ENCODE results near the gene LRIF1.
"Not testable (repeated sequence)": the region's sequence is repeated elsewhere in the genome, so short reads cannot be mapped to it uniquely, and the experiment has no call there.

LRIF1 gene

GRCh38 chr1:110962892-110963690, 631 bp downstream of the LRIF1 start:
- Mint-ChIP-seq H3K27ac (peak overlapping the region; percentile 99), H3K4me1 (peaks cover 44% of the 10 kb centered on the region), H3K9me3 (peaks cover 24% of the 10 kb centered on the region), H3K4me3 (peak overlapping the region; percentile 92), H3K36me3 (peaks cover 37% of the 10 kb centered on the region)
- DNase-seq (ENCODE audit: low spot score in 2 of 2) (peak; percentile 57 to 87), ATAC-seq (peak; percentile 56)

GRCh38 chr1:110961902-110962301, 1.8 kb downstream of the LRIF1 start:
- H3K36me3 Mint-ChIP-seq = peaks cover 37% of the 10 kb centered on the region
- H3K27ac Mint-ChIP-seq = no peak overlapping the region
- H3K4me1 Mint-ChIP-seq = peaks cover 44% of the 10 kb centered on the region
- ATAC-seq (no peak), DNase-seq (ENCODE audit: low spot score in 2 of 2) (no peak)
- H3K4me3 Mint-ChIP-seq = peak overlapping the region; percentile 92
- peaks cover 20% of the 10 kb centered on the region for H3K9me3 Mint-ChIP-seq

- Mint-ChIP-seq H3K36me3 (peaks cover 37% of the 10 kb centered on the region), H3K27ac (no peak overlapping the region), H3K4me1 (peaks cover 44% of the 10 kb centered on the region), H3K4me3 (peak overlapping the region; percentile 1), H3K9me3 (peaks cover 20% of the 10 kb centered on the region)
- DNase-seq (ENCODE audit: low spot score in 2 of 2) (no peak), ATAC-seq (no peak)
These were observed 2.8 kb downstream of the LRIF1 start for GRCh38 chr1:110960777-110961420.

- Mint-ChIP-seq H3K4me3 (no peak overlapping the region), H3K27ac (no peak overlapping the region), H3K4me1 (peaks cover 23% of the 10 kb centered on the region), H3K36me3 (peaks cover 13% of the 10 kb centered on the region), H3K9me3 (peaks cover 9% of the 10 kb centered on the region)
- no peak for ATAC-seq
- no peak for DNase-seq (ENCODE audit: low spot score in 2 of 2)
These were observed 5.9 kb downstream of the LRIF1 start for GRCh38 chr1:110957798-110958197.

GRCh38 chr1:110956586-110956985, 7.1 kb downstream of the LRIF1 start:
- ATAC-seq (no peak), DNase-seq (ENCODE audit: low spot score in 2 of 2) (no peak)
- peaks cover 24% of the 10 kb centered on the region for H3K36me3 Mint-ChIP-seq
- peaks cover 14% of the 10 kb centered on the region for H3K4me1 Mint-ChIP-seq
- H3K9me3 Mint-ChIP-seq = peaks cover 9% of the 10 kb centered on the region
- H3K4me3 Mint-ChIP-seq = no peak overlapping the region
- no peak overlapping the region for H3K27ac Mint-ChIP-seq

GRCh38 chr1:110953031-110953430, 10.7 kb downstream of the LRIF1 start:
- Mint-ChIP-seq H3K4me3 (no peak overlapping the region), H3K4me1 (no peaks in the 10 kb centered on the region), H3K27ac (no peak overlapping the region), H3K36me3 (peaks cover 53% of the 10 kb centered on the region), H3K9me3 (peaks cover 3% of the 10 kb centered on the region)
- no peak for ATAC-seq
- no peak for DNase-seq (ENCODE audit: low spot score in 2 of 2)

GRCh38 chr1:110952031-110952430, 11.7 kb downstream of the LRIF1 start:
- Mint-ChIP-seq H3K27ac (no peak overlapping the region), H3K36me3 (peaks cover 63% of the 10 kb centered on the region), H3K4me1 (no peaks in the 10 kb centered on the region), H3K9me3 (peaks cover 3% of the 10 kb centered on the region), H3K4me3 (no peak overlapping the region)
- ATAC-seq (no peak), DNase-seq (ENCODE audit: low spot score in 2 of 2) (no peak)

- no peaks in the 10 kb centered on the region for H3K4me1 Mint-ChIP-seq
- peaks cover 3% of the 10 kb centered on the region for H3K9me3 Mint-ChIP-seq
- no peak for DNase-seq (ENCODE audit: low spot score in 2 of 2)
- peaks cover 72% of the 10 kb centered on the region for H3K36me3 Mint-ChIP-seq
- H3K4me3 Mint-ChIP-seq = no peak overlapping the region
- no peak overlapping the region for H3K27ac Mint-ChIP-seq
- no peak for ATAC-seq
These were observed 12.6 kb downstream of the LRIF1 start for GRCh38 chr1:110951161-110951560.

- DNase-seq (ENCODE audit: low spot score in 2 of 2) = no peak
- Mint-ChIP-seq H3K9me3 (peaks cover 3% of the 10 kb centered on the region), H3K36me3 (peaks cover 79% of the 10 kb centered on the region), H3K4me3 (no peak overlapping the region), H3K4me1 (no peaks in the 10 kb centered on the region), H3K27ac (no peak overlapping the region)
- ATAC-seq = no peak
These were observed 15.5 kb downstream of the LRIF1 start for GRCh38 chr1:110948038-110948810.

GRCh38 chr1:110945626-110946025, 18.1 kb downstream of the LRIF1 start:
- Mint-ChIP-seq H3K4me3 (no peak overlapping the region), H3K4me1 (no peaks in the 10 kb centered on the region), H3K36me3 (peaks cover 53% of the 10 kb centered on the region), H3K9me3 (no peaks in the 10 kb centered on the region), H3K27ac (no peak overlapping the region)
- no peak for ATAC-seq
- no peak for DNase-seq (ENCODE audit: low spot score in 2 of 2)

- no peak overlapping the region for H3K4me3 Mint-ChIP-seq
- H3K9me3 Mint-ChIP-seq = no peaks in the 10 kb centered on the region
- DNase-seq (ENCODE audit: low spot score in 2 of 2) (no peak), ATAC-seq (no peak)
- H3K27ac Mint-ChIP-seq = no peak overlapping the region
- peaks cover 45% of the 10 kb centered on the region for H3K36me3 Mint-ChIP-seq
- H3K4me1 Mint-ChIP-seq = no peaks in the 10 kb centered on the region
These were observed 18.9 kb downstream of the LRIF1 start for GRCh38 chr1:110944806-110945205.

- no peak overlapping the region for H3K4me3 Mint-ChIP-seq
These were observed 27.2 kb downstream of the LRIF1 start for GRCh38 chr1:110936567-110936966.

GRCh38 chr1:110931097-110931496, 32.6 kb downstream of the LRIF1 start:
- not testable (repeated sequence) for H3K36me3 Mint-ChIP-seq; H3K4me3 Mint-ChIP-seq; DNase-seq (ENCODE audit: low spot score in 2 of 2); ATAC-seq; H3K27ac Mint-ChIP-seq; H3K4me1 Mint-ChIP-seq
- peaks cover 14% of the 10 kb centered on the region for H3K9me3 Mint-ChIP-seq

More at GRCh38 chr1:110936567-110936966, 27.2 kb downstream of the LRIF1 start:
- H3K36me3 Mint-ChIP-seq = no peaks in the 10 kb centered on the region
- no peak overlapping the region for H3K27ac Mint-ChIP-seq
- ATAC-seq = no peak
- no peak for DNase-seq (ENCODE audit: low spot score in 2 of 2)
- H3K9me3 Mint-ChIP-seq = peaks cover 20% of the 10 kb centered on the region
- no peaks in the 10 kb centered on the region for H3K4me1 Mint-ChIP-seq

- DNase-seq (ENCODE audit: low spot score in 2 of 2) (no peak), ATAC-seq (no peak)
- H3K36me3 Mint-ChIP-seq = no peaks in the 10 kb centered on the region
- H3K4me1 Mint-ChIP-seq = no peaks in the 10 kb centered on the region
- H3K27ac Mint-ChIP-seq = no peak overlapping the region
- peaks cover 3% of the 10 kb centered on the region for H3K9me3 Mint-ChIP-seq
- no peak overlapping the region for H3K4me3 Mint-ChIP-seq
These were observed 34.8 kb downstream of the LRIF1 start for GRCh38 chr1:110928904-110929303.

GRCh38 chr1:110928191-110928590, 35.5 kb downstream of the LRIF1 start:
- Mint-ChIP-seq H3K4me1 (no peaks in the 10 kb centered on the region), H3K36me3 (no peaks in the 10 kb centered on the region), H3K9me3 (peaks cover 3% of the 10 kb centered on the region), H3K4me3 (no peak overlapping the region), H3K27ac (no peak overlapping the region)
- ATAC-seq (no peak), DNase-seq (ENCODE audit: low spot score in 2 of 2) (no peak)
